Measurements from ENCODE around the gene MYCBPAP.

Gene MYCBPAP

GRCh38 chr17:50523208-50523607 lies 15.0 kb downstream of the MYCBPAP start:
- no peak overlapping the region for H3K4me3 ChIP-seq (ENCODE audit: control insufficient read depth, low read depth, low read length)
- TF ChIP-seq CTCF (IDR thresholded peaks at IDR 0.05; ENCODE audit: control insufficient read depth, insufficient read depth, low read depth, low read length, missing control alignments) = no peak
- no peak for DNase-seq (ENCODE audit: low read depth)

- TF ChIP-seq CTCF (IDR thresholded peaks at IDR 0.05; ENCODE audit: control insufficient read depth, insufficient read depth, low read depth, low read length, missing control alignments) = no peak
- no peak overlapping the region for H3K4me3 ChIP-seq (ENCODE audit: control insufficient read depth, low read depth, low read length)
- no peak for DNase-seq (ENCODE audit: low read depth)
Observed at GRCh38 chr17:50524838-50525237, 16.6 kb downstream of the MYCBPAP start.

- TF ChIP-seq CTCF (IDR thresholded peaks at IDR 0.05; ENCODE audit: control insufficient read depth, insufficient read depth, low read depth, low read length, missing control alignments) = no peak
- H3K4me3 ChIP-seq (ENCODE audit: control insufficient read depth, low read depth, low read length) = no peak overlapping the region
- DNase-seq (ENCODE audit: low read depth) = no peak
Observed at GRCh38 chr17:50527155-50527762, 19.0 kb downstream of the MYCBPAP start.

- TF ChIP-seq CTCF (IDR thresholded peaks at IDR 0.05; ENCODE audit: control insufficient read depth, insufficient read depth, low read depth, low read length, missing control alignments) = no peak
- no peak overlapping the region for H3K4me3 ChIP-seq (ENCODE audit: control insufficient read depth, low read depth, low read length)
- no peak for DNase-seq (ENCODE audit: low read depth)
Observed at GRCh38 chr17:50527949-50528474, 19.8 kb downstream of the MYCBPAP start.

- H3K4me3 ChIP-seq (ENCODE audit: control insufficient read depth, low read depth, low read length) = no peak overlapping the region
- TF ChIP-seq CTCF (IDR thresholded peaks at IDR 0.05; ENCODE audit: control insufficient read depth, insufficient read depth, low read depth, low read length, missing control alignments) = no peak
- no peak for DNase-seq (ENCODE audit: low read depth)
Observed at GRCh38 chr17:50529849-50530248, 21.6 kb downstream of the MYCBPAP start.

- no peak overlapping the region for H3K4me3 ChIP-seq (ENCODE audit: control insufficient read depth, low read depth, low read length)
- DNase-seq (ENCODE audit: low read depth) = no peak
- no peak for TF ChIP-seq CTCF (IDR thresholded peaks at IDR 0.05; ENCODE audit: control insufficient read depth, insufficient read depth, low read depth, low read length, missing control alignments)
Observed at GRCh38 chr17:50531428-50532025, 23.3 kb downstream of the MYCBPAP start.

Measured in AG09309 (cell line).